Right hindlimb (tissue), 1 donor: ENCODE data around the gene IFT80.

Source experiments
- DNase-seq: peaks from one replicate; pipeline ENCODE4 v3.0.0-alpha.2; 2018

Gene IFT80

DNA sequence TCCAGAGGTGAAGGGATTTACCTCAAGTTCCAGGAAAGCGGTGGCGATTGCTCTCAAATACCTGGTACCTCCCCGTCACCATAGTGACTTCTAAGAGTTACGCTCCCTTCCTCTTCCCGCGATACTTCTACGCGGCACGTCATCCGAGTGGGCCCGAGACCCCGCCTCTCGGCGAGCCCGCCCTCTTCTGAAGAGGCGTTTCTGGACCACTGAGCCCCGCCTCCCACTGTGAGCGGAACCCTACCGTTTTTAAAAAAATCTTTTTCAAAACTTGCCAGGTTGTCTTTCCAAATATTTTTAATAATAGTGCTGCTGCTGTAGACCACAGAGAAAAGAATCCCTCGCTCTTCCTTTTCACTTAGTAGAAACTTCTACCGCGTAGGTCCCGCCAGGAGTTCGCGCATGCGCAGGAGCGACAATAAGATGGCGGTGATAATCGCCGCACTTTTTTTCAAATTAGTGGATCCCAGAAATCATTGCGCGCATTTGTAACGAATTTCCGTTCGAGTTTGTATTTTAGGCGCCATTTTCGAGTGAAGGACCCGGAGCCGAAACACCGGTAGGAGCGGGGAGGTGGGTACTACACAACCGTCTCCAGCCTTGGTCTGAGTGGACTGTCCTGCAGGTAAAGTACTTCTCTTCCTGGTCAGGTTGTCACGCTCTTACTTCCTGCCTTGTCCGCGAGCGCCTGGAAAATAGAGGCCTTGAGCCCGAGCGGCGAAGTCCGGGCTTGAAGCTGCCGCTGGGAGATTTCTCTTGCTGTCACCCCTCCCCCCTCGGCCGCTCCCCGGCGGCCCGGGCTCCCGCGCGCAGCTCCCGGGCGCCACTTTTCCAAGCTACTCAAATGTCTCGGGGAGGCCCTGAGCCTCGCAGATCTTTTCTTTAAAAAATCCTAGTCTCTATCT is at the start of gene IFT80, which contains the start of gene SMC4:
IFT80 (minus strand) TSS at position 101 of the 905 bp plus-strand sequence. CDS start 14,625 bp downstream, outside the sequence.
SMC4 (plus strand) TSS at position 526 of the 905 bp plus-strand sequence. CDS start 1,177 bp downstream, outside the sequence.
- DNase-seq = peak; percentile 97

DNA sequence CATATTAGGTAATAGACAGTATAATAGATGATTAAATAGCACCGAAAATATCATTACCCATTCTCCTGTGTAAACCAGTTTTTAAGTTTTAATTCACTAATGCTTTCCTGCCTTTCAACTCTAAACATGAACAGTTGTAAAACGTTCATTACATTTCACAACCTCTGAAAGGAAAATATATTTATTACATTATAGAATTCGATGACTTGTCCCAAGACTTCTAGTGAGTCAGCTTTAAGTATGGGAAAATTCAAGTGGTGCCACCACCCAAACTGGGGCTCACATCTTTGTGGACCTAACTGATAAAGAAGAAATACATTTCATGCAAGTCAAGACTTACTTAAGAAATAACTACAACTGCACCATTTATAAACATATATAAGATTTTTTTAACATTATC is 48.5 kb upstream of the IFT80 start:
- no peak for DNase-seq

DNA sequence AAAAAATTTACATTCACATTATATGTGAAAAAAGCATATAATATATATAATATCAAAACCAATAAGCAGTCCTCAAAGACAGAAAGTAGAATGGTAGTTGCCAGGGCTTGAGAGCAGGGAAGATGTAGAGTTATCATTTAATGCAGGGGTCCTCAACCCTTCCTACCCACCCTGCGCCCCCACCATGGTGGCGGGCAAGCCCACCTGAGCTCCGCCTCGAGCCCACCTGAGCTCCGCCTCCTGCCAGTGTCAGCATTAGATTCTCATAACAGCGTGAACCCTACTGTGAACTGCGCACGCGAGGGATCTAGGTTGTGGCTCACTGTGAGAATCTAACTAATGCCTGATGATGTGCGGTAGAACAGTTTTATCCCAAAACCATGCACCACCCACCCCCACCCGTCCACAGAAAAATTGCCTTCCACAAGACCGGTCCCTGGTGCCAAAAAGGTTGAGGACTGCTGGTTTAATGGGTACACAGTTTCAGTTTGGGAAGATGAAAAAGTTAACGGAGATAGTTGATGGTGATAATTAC is 47.6 kb upstream of the IFT80 start:
- no peak for DNase-seq

DNA sequence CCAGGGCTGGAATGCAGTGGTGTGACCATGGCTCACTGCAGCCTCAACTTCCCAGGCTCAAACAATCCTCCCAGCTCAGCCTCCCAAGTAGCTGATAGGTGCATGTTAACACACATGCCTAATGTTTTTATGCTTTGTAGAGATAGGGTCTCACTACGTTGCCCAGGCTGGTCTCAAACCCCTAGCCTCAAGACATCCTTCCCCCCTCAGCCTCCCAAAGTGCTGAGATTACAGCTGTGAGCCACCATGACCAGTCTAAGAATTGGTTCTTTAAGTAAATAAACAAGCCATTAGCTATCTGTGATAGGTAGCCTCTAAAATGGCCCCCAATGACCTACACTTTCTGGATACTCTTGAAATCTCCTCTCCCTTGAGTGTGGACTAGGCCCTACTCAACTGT is 46.8 kb upstream of the IFT80 start:
- DNase-seq = no peak

DNA sequence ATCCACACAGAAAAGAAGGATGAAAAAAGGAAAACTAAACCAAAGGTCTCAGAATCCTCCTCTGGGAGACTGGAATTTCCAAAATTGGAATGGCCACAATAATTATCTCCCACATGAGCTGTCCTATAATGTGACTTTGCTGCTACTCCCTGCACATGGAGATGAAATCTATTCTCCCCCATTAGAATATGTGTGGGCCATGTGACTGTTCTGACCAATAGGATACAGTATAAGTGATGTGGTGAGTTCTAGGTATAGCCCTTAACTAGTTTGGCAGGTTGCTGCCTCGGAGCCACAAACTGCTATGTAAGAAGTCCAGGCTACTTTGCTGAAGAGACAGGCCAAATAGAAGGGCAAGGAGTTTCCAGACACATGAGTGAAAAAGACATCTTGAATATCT is 45.4 kb upstream of the IFT80 start:
- no peak for DNase-seq

DNA sequence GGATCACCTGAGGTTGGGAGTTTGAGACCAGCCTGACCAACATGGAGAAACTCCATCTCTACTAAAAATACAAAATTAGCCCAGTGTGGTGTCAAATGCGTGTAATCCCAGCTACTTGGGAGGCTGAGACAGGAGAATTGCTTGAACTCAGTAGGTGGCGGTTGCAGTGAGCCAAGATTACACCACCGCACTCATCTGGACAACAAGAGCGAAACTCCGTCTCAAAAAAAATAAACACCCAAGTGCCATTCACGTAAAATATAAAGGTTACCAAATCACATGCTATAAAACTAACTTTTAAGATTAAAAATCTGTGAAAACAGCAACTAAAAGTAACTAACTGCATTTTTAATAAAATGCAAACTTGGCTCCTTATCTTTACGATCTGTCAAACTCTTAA is 41.7 kb upstream of the IFT80 start:
- no peak for DNase-seq

DNA sequence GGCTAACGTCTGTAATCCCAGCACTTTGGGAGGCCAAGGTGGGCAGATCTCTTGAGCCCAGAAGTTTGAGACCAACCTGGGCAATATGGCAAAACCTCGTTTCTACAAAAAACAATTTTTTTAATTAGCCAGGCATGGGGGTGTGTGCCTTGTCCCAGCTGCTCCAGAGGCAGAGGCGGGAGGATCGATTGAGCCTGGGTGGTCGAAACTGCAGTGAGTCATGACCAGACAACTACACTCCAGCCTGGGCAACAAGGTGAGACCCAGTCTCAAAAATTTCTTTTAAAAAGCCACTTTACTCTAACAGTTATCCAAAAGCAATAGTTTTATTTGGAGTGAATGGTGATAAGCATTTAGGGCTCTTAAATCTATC is 38.0 kb upstream of the IFT80 start:
- no peak for DNase-seq

DNA sequence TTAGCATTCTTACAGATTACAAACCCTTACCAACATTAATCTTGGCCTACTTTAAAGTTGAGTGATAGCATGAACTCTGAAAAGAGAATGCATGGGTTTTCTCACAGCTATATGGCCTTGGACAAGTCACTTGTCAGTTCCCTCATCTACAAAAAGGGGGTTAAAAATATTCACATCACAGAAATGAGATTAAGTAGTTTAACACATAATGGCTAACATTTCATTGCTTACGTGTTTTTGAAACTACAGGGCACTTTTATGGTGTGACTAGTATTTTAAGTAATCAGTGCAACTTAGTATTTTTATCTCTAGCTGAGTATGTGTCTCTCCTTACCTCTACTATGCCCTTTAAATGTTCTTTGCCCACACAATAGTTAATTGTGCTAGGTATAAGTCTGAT is 36.7 kb upstream of the IFT80 start:
- DNase-seq = no peak

DNA sequence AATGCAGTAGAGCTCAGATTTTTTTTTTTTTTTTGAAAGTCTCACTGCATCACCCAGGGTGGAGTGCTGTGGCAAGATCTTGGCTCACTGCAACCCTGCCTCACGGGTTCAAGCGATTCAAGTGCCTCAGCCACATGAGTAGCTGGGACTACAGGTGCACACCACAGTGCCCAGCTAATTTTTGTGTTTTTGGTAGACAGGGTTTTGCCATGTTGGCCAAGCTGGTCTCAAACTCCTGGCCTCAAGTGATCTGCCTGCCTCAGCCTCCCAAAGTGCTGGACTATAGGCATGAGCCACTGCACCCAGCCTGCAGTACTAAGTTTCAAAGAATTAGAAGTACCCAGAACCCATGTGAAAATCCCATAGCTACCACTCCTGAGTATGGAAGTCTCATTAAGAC is 36.1 kb upstream of the IFT80 start:
- no peak for DNase-seq

DNA sequence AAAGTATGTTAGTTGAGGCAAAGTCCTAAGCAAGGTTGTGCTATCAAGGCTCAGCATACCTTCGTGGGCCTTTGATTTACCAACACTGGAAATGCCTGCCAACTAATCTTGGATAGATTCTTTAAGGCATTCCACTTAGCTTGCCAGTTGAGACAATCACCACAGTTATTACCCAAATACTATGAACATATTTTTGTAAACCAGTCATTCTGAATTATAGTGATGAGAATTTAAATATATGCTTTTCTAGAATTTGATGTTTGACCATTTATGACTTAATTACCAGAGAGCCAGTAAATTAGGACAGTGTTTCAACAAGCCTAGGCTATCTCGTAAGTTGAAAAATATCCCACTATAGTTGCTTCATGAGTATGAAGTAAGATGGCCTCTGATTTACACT is 35.0 kb upstream of the IFT80 start:
- no peak for DNase-seq

DNA sequence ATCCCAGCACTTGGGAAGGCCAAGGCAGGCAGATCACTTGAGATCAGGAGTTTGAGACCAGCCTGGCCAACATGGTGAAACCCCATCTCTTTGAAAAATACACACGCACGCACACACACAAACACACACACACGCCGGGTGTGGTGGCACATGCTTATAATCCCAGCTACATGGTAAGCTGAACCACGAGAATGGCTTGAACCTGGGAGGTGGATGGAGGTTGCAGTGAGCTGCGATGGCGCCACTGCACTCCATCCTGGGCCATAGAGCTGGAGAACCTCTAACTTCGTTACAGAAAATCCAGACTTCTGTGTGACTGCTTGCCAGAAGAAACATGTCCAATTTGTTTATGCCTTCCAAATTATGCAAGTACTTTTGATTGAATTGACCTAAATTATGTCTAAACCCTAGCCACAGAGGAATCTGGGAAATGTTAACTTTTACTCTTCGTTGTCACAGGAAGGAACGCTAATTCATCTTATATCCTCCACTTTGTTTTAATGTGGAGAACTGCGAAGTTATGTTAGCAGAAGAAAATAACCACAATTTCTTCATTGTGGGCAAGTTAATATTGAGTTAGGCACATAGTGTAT is 28.9 kb upstream of the IFT80 start:
- DNase-seq = no peak

DNA sequence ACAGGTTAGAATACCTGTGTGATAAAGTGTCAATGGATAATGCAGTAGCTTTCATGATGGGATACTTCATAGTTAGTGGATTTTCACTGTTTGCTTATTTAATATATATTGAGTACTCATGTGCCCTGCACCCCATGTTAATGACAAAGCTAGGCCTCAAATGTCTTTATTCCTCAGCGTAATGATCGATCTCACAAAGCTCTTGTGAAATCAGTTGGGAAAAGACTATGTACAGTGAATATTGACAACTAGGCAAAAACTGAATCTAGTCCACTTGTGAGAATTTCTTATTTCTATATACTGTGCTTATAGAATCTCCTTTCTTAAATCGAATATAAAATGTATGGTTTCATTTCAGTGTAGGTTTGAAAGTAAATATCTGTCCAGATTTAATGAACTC is 18.3 kb upstream of the IFT80 start:
- no peak for DNase-seq

DNA sequence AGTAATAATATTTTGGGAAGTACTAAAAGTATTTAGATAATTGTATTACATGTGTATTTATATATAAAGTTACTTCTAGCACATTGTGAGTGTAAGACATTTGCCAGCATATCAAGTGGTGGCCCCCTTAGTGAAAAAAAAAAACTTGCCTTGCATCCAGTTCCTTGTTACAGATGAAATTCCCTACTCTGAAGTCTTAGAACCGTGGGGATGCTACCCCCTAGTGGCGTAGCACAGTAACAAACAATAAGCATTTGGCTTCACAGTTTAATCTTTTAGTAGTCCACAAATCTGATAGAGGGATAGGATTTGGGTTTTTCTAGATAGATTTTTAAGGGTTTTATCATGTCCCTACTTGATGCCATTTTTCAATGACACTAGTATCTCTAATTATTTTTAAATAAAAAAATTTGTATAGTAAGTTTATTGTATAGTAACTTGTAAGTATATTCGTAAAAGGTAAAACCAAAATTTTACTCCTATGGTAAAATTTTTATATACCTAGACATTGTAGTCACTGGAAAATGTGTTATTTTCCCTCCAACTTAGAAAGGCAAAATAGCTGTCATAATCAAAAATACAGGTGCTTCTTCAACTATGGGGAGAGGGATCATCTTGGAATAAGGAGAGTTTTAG is 14.7 kb upstream of the IFT80 start:
- peak; percentile 73 for DNase-seq

DNA sequence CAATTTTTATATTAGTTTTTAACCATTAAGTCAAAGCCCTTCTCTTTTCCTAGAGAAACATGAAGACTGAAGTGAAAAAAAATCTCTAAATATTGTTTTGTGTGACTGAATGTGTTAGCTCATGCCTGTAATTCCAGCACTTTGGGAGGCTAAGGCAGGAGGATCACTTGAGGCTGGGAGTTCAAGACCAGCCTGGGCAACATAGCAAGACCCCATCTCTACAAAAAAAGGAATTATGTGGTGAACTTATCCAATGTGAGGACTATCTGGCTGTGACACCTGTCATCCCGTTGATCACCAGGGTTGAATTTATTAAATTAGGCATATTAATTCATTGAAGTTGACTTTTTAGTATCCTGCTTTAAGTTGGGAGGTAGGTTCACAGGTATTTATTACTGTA is 13.5 kb upstream of the IFT80 start:
- no peak for DNase-seq

DNA sequence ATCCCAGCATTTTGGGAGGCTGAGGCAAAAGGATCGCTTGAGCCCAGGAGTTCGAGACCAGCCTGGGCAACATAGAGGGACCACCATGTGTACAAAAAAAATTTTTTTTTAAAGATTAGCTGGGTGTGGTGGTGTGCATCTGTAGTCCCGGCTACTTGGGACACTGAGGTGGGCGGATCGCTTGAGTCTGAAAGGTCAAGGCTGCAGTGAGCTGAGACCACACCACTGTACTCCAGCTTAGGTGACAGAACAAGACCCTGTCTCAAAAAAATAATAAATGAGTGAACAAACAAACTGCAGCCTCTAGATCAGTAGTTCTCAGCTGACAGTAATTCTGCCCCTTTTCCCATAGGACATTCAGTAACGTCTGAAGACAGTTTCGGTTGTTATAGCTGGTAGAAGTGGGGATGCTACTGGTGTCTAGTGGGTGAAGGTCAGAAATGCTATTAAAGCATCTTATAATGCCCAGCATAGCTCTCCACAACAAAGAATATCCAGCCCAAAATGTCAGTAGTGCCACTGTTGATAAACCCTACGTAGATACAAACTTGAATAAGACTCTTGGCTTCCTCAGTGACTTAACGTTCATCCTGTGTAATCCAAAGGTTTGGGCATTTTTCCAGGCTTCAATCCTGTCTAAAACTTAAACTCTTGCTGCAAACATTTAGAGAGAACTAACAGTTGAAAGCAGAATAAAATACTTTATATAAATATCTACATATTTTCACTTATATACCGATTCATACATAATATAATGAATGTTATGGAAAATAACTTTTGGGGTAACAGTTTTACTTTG is 11.0 kb upstream of the IFT80 start:
- DNase-seq = no peak

DNA sequence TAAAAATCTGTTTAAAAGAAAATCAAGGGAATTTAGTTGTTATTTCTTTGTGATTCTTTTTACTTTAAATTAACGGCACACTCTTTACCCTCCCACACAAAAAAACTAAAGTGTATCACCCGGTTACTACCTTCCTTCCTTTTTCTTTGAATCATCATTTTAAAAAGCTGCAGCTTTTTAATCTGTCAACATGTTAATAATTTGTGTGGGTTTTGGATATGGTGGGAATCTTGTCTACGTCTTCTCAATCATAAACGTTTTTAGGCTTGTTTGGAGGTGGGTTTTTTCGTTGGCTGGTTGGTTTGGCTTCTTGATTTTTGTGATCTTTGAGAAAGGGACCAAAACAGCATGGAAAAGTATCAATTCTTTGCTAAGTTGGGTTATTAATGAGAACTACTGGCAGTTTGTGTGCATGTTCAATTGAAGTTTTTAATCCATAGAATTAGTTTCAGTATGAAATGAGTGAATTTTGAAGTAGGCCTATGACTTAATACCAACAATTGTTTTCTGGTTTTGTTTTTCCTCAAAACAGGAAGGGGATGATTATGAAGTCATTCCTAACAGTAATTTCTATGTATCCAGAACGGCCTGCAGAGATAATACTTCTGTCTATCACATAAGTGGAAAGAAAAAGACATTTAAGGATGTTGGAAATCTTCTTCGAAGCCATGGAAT is 4.9 kb upstream of the IFT80 start:
- no peak for DNase-seq

DNA sequence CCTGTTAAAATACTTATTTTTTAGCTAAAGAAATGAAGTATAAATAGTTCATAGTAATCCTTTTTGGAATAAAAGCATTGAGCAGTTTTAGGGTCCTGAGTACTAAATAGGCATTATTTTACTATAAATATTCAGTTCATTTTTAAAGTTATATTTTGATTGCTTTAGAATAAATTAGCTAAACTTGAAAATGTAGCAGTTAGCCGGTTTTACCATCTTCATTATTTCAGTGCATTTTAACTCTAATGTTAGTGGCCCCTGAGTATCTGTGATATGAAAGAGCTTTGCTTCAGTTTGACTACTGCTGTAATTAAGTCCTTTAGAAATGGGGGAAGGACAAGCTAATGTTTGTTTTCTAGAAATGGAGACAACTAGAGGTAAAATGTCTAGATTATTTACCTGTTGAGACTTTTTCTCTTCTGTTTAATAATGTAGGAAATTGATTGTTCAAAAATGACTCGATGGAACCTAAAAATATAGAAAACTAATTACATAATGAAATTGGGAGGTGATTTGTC is 4.1 kb upstream of the IFT80 start:
- DNase-seq = no peak

DNA sequence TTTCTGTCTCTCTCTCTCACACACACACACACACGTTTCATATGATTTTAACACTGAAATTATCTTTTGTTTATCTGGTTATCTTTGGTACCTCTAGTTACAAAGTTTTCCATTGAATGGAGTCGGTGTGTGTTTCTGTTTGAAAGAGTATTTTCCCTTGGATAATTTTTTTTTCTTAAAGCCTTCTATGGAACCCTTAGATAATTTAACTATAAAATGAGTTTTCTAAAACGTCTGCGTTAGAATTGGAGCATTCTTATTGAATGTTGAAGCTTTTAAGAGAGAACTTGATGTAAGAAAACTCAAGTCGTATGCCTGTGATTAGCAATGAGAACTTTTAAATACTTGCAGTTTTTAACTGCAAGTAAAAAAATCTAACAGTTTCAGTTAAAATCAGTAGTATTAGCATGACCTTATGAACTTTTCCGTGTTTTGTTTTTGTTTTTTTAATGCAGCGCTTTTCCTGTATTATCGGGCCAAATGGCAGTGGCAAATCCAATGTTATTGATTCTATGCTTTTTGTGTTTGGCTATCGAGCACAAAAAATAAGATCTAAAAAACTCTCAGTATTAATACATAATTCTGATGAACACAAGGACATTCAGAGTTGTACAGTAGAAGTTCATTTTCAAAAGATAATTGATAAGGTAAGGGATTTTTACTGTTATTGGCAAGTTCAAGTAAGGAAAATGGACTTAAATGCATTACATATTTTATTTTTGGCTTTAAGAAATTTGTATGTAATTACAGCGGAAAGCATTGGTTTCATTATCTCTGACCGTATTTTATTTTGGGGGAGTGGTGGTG is 3.4 kb upstream of the IFT80 start:
- DNase-seq = no peak

DNA sequence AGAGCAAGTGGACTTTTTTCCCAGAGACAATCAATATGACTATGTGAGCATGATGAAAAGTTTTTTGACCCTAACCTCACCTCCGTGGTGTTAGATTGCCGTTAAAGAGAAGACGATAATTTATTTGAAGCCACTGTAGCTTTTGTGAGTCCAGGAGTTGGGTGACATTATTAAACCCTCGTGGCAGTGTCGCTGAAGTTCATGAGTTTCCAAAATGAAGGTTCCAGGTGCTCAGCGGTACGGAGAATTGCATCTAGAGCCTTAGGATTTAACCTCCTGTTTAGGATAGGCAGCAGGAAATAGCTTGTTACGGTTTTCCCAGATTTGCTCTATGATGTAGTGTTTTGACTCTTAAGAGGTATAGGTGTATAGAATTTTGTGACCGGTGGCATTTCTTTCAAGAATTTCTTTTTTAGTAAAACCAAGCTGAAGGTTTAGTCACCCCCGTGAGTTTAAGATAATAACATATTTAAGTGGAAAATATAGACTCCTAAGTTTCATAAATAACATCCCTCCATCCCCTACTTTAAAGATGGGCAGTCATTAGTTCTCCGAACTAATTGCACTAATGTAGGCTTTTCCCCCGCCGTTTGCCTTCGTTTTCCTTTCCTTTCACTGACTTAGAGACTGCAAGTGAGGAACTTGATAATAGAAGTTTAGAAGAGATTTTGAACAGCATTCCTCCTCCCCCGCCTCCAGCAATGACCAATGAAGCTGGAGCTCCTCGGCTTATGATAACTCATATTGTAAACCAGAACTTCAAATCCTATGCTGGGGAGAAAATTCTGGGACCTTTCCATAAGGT is 2.5 kb upstream of the IFT80 start:
- DNase-seq = peak; percentile 54

DNA sequence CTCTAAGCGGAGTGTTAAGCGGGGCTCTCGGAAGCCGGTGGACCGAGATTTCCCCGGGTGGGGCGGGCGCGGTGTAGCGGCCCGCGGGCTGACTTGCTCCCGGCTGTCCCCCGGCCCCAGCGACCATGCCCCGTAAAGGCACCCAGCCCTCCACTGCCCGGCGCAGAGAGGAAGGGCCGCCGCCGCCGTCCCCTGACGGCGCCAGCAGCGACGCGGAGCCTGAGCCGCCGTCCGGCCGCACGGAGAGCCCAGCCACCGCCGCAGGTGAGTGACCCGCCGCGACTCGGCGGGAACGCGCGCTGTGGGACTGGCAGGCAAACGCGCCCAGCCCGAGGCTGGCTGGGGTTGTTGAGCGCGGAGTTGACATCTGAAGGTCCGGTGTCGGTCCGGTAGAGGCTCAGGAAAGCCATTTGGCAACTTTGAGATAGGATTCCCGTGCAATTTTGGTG is 1.7 kb upstream of the IFT80 start:
- DNase-seq = peak; percentile 45
